DMS53 (cell line): ENCODE results near the gene ZP4.
A peak's percentile ranks its signal among the peaks of the same experiment; 100 is the strongest.
"Not testable (repeated sequence)": the region's sequence is repeated elsewhere in the genome, so short reads cannot be mapped to it uniquely, and the experiment has no call there.

Source experiments
- DNase-seq: peaks from one replicate; lab custom pipeline; 2025; lab: John Stamatoyannopoulos, UW

ZP4 gene

DNA sequence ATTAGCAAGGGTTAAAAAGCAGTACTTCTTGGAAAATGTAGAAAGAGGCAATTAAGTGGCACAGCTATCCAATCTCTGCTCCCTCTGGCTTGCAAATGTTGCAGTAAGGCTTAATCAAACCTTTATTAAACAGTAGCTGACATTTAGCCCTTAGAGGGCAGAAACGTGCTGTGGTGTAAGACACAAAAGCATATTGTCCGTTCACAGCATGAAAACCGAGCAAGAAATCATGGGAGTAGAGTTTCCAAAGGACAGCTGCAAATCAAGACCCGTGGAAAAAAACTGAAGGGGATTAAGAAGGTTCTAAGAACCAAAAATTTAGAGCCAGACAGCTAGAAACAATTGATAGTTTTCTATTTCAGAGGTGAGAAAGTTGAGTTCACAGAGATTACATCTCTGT lies 13.1 kb downstream of the ZP4 start:
- no peak for DNase-seq

DNA sequence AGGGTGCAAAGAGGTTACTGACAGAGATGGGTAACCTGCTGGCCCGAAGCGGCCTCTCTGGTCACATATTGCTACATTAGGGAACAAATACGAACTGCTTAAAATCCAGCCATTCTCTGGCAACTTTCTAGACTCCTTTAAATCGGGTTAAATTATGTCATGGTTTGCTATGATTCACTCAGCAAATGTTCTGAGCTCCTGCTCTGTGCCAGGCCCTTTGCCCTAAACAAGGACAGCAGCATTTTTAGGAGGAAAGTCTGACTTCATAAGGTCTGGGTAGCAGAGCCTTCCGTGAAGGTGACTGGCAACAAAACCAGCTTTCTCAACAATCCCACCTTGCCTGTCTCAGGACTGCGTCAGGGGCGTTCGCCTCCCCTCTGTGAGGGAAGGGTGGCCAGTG lies 15.4 kb downstream of the ZP4 start:
- DNase-seq, result no peak

DNA sequence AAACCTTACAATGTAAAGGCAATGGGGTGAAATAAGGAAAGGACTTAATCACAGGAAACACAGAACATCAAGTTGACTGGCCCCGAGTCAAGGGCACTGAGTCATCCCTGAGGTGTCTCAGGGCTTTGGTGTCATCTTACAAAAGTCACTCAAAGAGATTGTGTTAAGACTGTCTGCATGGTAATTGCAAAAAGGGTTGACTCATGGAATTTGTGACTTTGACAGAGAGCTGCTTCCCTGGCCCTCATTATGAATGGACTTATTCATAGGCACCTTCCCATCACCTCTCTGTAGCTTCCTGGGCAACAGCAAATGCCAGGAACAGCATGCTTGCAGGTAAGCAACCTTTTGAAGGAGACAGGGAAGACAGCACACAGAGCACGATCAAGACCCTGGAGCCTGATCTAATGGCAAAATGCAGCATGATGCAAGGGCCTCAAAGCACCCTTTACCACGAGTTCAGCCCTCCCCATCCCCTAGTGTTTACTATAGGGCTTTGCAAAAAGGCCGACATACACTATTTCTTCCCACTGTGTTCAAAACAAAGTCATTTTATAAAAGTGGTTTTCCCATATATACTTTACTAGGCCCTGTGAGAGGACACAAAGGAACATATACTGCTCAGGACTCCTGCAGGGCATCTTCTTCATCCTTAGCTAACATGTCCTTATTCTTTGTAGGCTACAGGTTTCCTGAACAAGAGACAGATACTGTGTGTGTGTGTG lies 17.1 kb downstream of the ZP4 start:
- peak; percentile 59 for DNase-seq

- DNase-seq, result no peak
Observed at GRCh38 chr1:237868817-237869600, 21.7 kb downstream of the ZP4 start.

- no peak for DNase-seq
Observed at GRCh38 chr1:237867380-237867888, 23.3 kb downstream of the ZP4 start.

- peak; percentile 78 for DNase-seq
Observed at GRCh38 chr1:237864338-237865244, 26.1 kb downstream of the ZP4 start.

- DNase-seq, result no peak
Observed at GRCh38 chr1:237863234-237863633, 27.5 kb downstream of the ZP4 start.

GRCh38 chr1:237861944-237862343 lies 28.8 kb downstream of the ZP4 start:
- DNase-seq, result no peak

GRCh38 chr1:237858992-237859391 lies 31.7 kb downstream of the ZP4 start:
- no peak for DNase-seq

GRCh38 chr1:237857455-237857854 lies 33.3 kb downstream of the ZP4 start:
- DNase-seq, result no peak

DNA sequence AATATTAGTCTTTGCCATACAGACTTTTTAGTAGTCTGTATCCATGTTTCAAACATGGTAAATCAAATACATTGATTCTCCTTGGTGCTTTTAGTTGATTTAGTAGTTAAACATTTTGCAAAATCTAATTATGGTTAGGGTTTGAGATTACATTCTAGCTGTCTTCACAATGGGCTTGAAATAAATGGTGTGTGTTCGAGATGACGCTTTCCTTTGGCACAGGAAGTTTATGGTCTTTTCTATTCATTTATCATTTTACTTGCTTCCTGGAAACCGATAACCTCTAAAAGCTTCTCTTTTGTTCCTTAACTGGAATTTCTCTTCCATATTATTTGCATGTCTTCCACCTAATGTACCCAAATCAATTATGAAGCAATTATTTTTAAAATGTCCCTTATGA lies 38.4 kb downstream of the ZP4 start:
- no peak for DNase-seq

GRCh38 chr1:237851210-237851845 lies 39.4 kb downstream of the ZP4 start:
- peak; percentile 81 for DNase-seq

GRCh38 chr1:237843516-237843915 lies 47.2 kb downstream of the ZP4 start:
- not testable (repeated sequence) for DNase-seq

DNA sequence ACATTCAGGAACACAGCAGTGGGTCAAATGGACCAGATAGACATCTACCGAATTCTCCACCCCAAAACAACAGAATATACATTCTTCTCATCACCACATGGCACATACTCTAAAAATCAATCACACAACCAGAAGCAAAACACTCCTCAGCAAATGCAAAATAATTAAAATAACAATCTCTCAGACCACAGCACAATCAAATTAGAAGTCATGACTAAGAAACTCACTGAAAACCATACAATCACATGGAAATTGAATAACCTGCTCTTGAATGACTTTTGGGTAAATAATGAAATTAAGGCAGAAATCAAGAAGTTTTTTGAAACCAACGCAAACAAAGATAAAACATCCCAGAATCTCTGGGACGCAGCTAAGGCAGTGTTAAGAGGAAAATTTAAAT lies 49.2 kb downstream of the ZP4 start:
- no peak for DNase-seq

DNA sequence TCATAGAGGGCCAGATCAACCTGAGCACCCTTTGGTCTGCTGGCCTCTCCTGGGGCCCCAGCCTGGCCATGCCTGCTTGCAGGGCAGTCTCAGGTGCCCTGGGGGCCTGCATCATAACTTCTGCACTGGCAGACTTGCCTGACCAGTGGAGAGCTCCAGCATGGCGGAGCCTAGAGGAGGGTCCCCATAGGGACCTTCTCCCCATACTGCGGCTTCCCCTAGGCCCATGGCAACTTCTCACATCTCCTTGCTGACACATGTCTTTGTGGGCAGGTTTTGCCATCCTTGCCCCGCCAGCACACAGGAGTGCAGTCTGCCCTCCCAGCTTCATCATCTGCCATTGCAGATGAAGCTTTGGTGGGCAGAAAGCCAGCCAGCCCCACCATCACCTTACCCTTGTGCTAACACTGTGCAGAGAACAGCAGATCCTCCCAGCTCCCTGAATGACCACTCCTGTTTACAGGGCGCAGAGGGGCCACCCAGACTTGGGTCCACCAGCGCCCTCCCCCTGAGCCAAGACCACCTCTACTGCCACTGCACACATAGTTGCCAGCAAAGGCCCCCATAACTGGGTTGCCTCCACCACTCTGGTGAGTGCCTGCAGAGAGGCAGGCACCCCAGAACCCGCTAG lies 51.7 kb downstream of the ZP4 start:
- DNase-seq, result no peak

GRCh38 chr1:237838320-237838719 lies 52.4 kb downstream of the ZP4 start:
- no peak for DNase-seq

DNA sequence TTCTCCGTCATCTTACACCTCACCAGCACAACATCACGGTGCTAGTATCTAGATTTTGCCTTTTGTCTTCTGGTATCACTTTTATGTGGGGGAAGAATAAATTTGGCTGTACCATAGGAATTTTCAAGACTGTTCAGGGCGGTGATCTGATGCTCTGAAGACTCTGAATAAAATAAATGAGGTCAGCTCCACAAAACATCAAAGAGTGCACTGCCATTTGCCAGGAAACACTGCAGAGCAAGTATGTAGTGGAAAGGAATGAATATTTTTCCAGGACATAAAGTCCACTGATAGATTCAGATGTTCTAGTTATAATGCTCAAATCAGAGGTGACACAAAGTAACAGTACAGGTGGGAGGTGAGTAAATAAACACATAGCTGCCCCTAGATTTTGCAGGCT lies 56.3 kb downstream of the ZP4 start:
- no peak for DNase-seq

DNA sequence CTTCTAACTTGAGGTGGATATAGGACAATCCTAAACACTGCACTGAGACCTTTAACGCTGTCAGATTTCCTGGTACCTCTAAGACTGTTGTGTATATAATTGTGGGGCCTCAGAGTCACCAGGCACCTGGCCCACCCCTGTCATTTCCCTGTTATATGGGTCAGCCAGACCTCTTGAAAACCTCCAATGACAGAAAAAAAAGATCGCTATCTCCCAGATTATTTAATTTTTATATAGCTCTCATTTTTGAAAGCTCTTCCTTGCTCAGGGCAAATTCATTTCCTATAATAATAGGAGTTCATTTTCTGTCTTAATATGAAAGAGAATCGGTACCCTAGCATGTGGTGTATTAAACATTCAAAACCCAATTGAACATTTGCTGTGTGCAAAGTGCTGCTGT lies 56.7 kb downstream of the ZP4 start:
- DNase-seq, result no peak

DNA sequence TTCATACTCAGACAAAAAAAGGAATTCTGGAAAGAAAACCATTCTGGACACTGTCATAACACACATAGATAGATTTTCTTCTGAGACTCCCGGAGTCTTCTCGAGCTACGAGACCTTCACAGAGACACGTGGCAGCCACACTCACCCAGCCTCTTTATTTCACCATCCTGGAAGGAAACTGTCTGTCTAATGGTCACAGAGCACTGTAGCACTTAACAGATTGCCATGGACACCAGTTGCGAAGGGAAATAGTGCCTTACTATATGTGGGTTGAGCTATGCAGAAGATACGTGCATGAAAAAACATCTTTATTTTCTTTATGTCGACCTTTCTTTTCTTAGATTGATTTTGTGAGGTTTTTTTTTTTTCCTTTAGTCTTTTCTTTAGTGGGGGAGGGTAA lies 57.9 kb downstream of the ZP4 start:
- DNase-seq, result no peak
